Stimulated activated CD8-positive, alpha-beta memory T cell treated with anti-CD3 and anti-CD28 coated beads, Interleukin-12 subunit alpha, Interleukin-12 subunit beta, amount 100 ng/mL, for 4 hours (primary cell): Measurements from ENCODE around the gene GABRB3.

Experiments used
- DNase-seq: peaks from one replicate; pipeline ENCODE4 v3.0.0-alpha.2; 2020; ENCODE audit warnings: low read depth

Gene GABRB3

GRCh38 chr15:26628879-26629529 is 143.9 kb downstream of the GABRB3 start:
- no peak for DNase-seq

- no peak for DNase-seq
Measured at GRCh38 chr15:26628071-26628470, 144.8 kb downstream of the GABRB3 start.

GRCh38 chr15:26624128-26624527 is 148.7 kb downstream of the GABRB3 start:
- DNase-seq, result no peak

- DNase-seq, result no peak
Measured at GRCh38 chr15:26623071-26623470, 149.8 kb downstream of the GABRB3 start.

GRCh38 chr15:26621816-26622215 is 151.1 kb downstream of the GABRB3 start:
- no peak for DNase-seq

- DNase-seq, result no peak
Measured at GRCh38 chr15:26620528-26621458, 152.1 kb downstream of the GABRB3 start.

- no peak for DNase-seq
Measured at GRCh38 chr15:26615927-26616302, 157.0 kb downstream of the GABRB3 start.

- DNase-seq, result no peak
Measured at GRCh38 chr15:26615188-26615926, 157.5 kb downstream of the GABRB3 start.

GRCh38 chr15:26614734-26615133 is 158.1 kb downstream of the GABRB3 start:
- DNase-seq, result no peak

GRCh38 chr15:26598704-26599103 is 174.2 kb downstream of the GABRB3 start:
- no peak for DNase-seq

- no peak for DNase-seq
Measured at GRCh38 chr15:26595611-26596010, 177.3 kb downstream of the GABRB3 start.

- DNase-seq, result no peak
Measured at GRCh38 chr15:26590676-26591075, 182.2 kb downstream of the GABRB3 start.

- no peak for DNase-seq
Measured at GRCh38 chr15:26582840-26583239, 190.0 kb downstream of the GABRB3 start.

GRCh38 chr15:26580943-26581342 is 191.9 kb downstream of the GABRB3 start:
- no peak for DNase-seq

- DNase-seq, result no peak
Measured at GRCh38 chr15:26572602-26573350, 200.1 kb downstream of the GABRB3 start.

- no peak for DNase-seq
Measured at GRCh38 chr15:26571346-26571745, 201.5 kb downstream of the GABRB3 start.

GRCh38 chr15:26565542-26565941 is 207.3 kb downstream of the GABRB3 start:
- no peak for DNase-seq

- no peak for DNase-seq
Measured at GRCh38 chr15:26564361-26564760, 208.5 kb downstream of the GABRB3 start.

GRCh38 chr15:26562336-26562735 is 210.5 kb downstream of the GABRB3 start:
- no peak for DNase-seq

GRCh38 chr15:26561896-26562295 is 211.0 kb downstream of the GABRB3 start:
- no peak for DNase-seq

- no peak for DNase-seq
Measured at GRCh38 chr15:26561130-26561529, 211.7 kb downstream of the GABRB3 start.

GRCh38 chr15:26555898-26556297 is 217.0 kb downstream of the GABRB3 start:
- no peak for DNase-seq
